UCSD-AML1 (cell line): Measurements from ENCODE around the gene SPATA12.

Source experiments
- DNase-seq: peaks from one replicate; lab custom pipeline; 2025; ENCODE audit not compliant: unreplicated experiment; lab: John Stamatoyannopoulos, UW

The SPATA12 gene, protein sequence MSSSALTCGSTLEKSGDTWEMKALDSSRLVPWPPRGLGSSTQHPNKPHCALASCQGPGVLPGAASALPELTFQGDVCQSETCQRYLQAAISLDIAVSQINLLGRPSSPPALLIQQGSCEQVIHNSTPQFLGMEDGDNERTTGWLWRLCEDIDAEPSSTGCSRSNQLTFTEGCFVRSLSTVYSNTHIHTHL

DNA sequence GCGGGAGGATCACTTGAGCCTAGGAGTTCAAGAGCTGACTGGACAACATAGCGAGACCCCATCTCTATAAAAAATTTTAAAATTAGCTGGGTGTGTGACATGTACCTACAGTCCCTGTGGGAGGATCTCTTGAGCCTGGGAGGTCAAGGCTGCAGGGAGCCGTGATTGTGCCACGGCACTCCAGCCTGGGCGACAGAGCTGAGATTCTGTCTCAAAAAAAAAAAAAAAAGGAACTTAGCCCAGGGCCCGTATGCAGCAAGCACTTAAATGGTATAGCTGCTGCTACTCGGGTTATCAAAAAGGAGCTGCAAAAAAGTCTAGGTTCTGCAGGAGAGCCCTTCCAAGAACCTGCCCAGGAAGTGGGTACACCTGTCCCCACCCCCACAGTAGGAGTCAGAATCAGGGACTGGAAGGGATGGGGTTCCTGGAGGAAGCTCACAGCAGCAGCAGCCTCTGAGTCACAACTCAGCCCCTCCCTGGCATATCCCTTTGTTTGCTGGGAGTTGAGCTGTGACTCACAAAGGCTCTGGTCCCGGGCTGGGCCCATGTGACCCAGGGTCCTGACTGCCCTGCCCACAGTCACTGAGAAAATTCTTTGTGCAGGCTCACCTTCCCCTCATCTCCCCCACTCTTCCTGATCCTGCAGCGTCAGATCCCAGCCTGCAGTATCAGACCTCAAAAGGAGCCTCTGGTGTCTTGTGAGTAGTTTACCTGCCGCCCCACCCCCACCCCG lies at the start of gene SPATA12:
SPATA12 (plus strand) TSS at position 576 of the 733 bp plus-strand sequence. CDS start 13,031 bp downstream, outside the sequence.
- DNase-seq: peak; percentile 38

DNA sequence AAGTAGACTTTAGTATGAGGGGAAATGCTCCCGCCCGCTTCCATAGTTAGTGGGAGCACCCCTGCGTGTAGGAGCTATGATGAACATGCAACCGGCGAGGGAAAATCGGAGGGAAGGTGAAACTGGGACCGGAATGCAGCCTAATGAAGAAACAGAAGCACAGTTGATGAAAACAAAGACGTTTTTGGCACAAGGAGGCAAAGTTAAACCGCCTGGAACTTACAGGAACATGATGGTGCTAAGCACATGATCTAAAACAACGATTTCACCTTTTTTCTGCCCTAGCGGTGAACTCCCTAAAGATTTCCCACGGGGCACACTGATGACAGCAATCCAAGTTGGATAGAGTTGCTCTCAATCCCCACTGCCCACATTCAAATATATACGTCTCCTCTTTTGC lies 49.4 kb upstream of the SPATA12 start:
- no peak for DNase-seq

DNA sequence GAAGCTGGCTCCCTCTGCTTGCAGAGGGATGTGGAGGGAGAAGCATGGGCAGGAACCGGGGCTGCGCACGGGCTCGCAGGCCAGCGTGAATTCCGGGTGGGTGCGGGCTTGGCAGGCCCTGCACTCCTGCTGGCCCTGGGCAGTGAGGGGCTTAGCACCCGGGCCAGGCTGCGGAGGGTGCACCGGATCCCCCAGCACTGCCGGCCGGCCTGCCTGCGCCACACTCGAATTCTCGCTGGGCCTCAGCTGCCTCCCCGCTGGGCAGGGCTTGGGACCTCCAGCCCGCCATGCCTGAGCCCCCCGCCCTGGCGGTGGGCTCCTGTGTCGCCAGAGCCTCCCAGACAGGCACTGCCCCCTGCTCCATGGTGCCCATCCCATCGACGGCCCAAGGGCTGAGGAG lies 47.6 kb upstream of the SPATA12 start:
- no peak for DNase-seq

DNA sequence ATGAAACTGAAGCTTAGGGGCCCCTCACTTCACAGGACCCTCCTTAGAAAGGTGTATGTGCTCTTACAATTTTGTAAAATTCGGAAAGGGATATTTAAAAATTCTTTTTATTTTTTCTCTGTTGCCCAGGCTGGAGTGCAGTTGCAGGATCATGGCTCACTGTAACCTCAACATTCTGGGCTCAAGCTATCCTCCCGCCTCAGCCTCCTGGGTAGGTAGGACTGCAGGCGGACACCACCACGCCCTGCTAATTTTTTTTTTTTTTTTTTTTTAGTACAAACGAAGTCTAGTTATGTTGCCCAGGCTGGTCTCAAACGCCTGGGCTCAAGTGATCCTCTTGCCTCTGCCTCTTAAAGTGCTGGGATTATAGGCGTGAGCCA lies 45.1 kb upstream of the SPATA12 start:
- no peak for DNase-seq

DNA sequence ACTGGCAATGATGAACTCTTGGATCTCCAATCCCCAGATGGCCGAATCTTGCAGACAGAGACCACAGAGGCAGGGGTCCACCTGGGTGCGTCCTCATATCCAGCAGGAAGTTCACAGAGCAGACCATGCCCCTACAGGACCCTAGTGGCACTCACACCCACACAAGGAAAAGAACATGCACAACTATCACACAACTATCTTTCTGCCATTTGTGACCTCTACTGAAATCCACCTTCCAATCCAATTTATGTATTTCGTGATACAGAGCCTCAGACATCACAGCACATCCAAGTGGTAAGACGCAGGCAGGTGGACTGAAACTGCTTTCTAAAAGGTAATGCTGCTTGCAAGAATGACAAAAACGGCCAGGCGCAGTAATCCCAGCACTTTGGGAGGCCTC lies 44.6 kb upstream of the SPATA12 start:
- DNase-seq: no peak

DNA sequence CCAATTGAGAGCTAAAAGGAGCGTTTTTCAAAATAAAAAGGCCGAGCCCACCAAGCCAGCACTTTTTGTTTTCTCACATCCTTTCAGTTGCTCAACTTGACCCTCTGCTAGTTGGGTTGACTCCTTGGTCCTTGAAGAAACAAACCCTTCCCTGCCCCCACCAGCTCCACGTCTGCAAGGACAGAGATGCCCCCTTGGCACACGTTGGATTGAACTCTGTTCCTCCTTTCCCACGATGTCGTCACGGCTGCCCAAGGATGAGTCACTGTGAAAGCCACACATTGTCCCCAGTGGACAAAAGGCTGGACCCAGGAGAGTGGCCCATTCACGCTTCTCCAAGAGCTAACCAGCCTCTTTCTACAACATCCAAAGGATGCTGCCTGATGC lies 43.0 kb upstream of the SPATA12 start:
- no peak for DNase-seq

DNA sequence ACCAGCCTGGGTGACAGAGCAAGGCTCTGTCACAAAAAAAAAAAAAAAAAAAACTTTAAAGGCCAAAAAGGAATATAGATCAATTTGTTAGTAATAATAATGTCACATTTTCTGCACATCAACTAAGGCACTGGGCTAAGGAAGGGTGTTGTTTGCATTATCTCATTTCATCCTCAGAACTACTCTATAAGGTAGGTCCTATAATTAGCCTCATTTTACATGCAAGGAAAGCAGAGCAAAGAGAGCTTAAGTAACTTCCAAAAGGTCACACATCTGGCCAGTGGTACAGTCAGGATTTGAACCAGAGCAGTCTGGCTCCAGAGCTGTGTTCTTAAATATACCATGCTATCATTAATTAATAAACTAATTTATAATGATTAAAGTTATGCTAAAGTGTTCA lies 42.2 kb upstream of the SPATA12 start:
- DNase-seq: no peak

DNA sequence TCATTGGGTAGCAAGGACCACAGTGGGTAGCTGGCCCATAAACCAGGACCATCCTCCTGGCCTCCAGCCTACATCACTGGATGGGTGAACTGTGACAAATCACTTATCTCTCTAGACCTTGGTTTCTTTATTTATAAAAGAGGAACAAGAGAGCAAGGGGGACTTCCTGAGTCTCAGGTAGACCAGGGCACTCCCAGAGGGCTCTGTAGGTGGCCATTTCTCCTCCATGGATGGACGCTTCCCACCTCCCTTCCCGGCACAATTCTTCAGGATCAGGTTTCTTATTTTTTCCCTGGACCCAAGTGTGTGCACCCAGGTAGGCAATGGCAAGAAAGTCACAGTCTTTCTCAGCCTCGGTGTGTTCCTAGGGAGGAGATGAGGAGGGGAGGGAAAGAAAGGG lies 41.4 kb upstream of the SPATA12 start:
- no peak for DNase-seq

DNA sequence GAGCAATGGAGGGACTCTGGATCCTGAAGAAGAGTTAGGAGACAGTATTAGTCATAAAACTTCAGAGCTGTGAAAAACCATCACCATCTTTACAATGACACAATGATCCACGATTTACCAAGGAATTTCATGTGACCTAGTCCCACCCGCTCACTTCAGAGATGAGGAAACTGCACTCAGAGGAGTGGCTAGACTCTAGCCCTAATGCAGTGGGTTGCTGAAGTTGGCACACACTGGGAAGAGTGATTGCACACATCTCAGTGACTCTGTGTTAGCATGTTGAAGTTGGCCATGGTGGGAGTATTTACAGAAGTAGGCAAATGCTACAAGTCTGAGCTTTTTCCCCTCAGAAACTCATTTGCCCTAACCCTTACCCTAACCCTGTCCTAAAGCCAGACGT lies 35.2 kb upstream of the SPATA12 start:
- DNase-seq: no peak

DNA sequence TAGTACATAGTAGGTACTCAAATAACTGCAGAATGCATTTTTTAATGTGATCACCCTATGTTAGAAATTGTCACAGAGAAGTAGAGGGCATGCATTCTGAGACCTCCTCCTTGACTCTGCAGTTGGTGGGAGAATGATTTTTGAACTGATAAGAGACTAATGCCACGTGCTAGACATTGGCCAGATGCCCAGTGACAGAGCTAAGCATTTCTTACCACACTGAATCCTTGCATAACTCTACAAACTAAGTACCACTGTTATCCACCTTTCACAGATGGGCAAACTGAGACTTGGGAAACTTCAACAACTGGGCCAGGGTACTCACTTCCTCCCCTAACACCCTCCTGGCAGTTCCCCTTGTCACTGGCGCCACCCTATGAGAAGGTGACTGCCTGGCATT lies 33.5 kb upstream of the SPATA12 start:
- no peak for DNase-seq

DNA sequence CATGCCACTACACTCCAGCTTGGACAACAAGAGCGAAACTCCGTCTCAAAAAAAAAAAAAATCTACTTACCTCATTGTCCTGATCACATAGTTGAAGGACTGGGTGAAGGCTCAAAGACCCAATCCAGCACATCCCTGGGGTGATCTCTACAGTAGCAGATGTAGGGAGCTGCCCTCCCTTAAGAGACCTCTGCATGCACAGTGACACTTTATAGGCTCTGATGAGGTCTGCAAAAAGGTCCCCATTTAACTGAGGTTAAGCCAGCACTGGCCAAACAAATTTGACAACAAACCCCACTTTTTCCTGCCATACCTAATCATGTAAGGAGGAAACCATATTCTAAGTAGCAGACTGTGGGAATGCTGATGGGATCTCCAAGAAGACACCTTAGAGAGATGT lies 31.1 kb upstream of the SPATA12 start:
- DNase-seq: no peak

DNA sequence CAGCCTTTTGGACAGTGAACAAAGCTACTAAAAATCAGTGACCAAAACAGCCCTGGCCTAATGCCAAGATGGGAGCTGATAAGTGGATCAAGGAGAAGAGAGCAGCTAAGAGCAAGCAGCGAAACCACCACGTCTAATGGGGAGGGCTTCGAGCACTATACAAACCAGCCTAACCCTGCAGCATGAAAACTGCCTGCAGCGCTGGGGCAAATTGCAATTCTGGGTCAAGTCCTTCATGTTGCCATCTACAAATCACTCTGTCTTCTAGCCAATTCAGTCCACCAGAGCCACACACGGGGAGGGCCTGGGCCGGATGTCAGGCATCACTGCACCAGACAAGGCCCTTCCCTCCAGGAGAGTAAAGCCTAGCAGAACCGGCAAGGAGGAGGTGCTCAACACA lies 30.5 kb upstream of the SPATA12 start:
- DNase-seq: no peak

DNA sequence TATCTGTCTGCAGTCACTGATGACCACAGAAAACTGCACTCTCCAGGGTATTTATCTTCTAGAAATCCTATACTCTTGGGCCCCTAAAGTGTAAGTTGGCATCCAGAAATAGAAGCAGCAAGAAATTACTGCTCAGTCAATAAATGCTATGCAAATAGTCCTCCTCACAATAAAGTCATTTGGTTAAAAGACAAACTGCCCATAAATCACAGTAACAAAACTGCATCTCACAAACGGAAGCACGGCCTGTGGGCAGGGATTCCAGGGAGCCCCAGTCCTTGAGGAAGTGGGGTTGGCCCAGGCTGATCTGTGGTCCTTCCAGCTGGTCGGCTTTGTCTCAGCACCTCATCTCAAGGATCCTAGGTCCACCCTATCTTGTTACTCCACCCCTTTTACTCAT lies 29.7 kb upstream of the SPATA12 start:
- no peak for DNase-seq

DNA sequence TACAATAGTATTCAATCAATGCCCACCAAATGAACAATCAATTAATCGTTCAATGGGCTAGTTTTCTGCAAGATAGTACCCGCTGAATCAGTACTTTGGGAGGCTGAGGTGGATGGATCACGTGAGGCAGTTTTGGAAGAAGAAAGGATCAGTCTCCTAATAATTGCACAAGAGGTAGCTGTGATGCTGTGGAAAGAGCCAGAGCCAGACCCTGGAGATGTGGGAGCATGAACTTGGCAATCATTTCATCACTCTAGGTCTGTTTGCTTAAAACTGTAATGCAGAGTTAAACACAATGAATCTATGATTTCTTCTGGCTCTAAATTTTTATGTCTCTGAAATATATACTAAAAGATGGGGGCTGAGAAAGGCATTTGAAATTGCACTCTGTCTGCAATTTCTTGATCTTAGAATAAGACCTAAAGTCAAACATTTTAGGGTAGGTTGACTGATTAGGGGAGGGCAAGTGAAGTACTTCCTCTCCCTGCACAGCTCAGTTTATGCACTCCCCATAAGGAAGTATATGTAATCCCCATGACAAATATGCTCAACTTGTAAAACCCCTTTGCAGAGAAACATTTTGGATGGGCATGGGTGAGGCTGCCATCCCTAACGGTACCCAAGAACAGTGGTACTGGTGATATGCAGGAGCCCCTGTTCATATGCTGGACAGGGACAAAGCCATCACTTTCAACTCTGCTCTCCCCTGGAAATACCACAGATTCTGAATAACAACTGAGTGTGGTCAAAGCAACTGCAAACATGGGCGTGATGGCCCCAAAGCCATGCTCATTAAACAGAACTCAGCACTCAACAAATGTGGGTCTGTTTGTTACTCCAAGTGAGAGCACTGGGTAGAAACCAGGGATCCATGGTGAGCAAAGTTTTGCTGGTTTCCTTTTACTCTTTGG lies 28.6 kb upstream of the SPATA12 start:
- no peak for DNase-seq

DNA sequence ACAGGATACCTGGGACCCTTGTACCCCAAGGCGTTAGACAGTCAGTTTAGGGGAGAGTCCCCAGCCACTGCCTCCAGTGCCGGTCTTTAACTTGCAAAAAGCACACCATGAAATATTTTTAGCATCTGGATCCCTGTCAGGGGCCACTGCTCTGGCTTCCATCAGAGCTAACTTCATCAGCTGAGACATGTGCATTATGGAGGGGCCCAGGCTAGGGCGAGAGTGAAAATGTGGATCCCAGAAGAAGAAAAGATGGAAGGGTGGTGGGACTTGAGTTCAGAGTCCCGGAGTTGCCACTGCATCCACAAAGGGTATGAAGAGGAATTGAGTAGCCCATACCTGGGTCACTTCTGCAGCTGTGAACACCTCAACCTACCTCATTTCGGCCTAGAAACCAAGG lies 23.5 kb upstream of the SPATA12 start:
- DNase-seq: no peak

DNA sequence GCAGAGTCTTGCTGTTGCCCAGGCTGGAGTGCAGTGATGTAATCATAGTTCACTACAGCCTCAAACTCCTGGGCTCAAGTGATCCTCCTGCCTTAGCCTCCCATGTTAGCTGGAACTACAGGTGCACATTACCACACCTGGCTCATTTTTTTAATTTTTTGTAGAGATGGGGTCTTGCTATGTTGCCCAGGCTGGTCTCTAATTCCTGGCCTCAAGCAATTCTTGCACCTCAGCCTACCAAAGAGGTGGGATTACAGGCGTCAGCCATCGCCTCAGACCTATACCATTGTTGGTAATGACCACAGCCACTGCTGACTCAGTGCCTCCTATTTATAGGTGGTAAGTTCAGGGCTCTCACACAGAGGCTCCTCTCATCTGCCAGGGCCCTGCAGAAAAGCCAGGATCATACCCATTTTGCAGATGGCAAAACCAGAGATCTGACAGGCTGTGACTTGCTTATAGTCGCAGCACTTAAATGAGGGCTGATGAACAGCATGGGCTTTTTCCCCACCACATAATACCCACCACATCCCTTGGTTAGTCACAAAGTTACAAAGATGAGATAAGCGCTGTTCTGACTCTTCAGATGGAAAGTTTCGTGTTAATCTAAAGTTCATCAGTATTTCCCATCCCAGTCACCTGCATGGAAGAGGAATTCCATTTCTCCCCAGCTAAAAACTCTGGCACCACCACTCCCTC lies 21.8 kb upstream of the SPATA12 start:
- no peak for DNase-seq

DNA sequence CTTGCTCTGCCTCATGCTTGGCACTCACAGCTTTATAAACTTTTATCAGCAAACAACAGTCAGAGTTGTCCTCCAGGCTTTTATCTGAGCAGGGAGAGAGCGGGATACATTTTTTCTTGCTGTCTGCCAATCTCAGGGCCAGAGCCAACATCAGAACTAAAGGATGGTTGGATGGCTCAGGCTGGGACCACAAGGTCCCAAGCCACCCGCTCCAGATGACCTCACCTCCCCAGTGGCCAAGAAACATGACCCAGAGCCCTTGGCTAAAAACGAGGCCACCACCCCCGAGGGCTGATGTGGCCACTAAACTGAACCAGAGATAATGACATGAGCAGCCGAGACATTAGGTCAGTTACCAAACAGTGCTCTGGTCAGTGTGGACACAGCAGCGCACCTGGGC lies 18.8 kb upstream of the SPATA12 start:
- no peak for DNase-seq

DNA sequence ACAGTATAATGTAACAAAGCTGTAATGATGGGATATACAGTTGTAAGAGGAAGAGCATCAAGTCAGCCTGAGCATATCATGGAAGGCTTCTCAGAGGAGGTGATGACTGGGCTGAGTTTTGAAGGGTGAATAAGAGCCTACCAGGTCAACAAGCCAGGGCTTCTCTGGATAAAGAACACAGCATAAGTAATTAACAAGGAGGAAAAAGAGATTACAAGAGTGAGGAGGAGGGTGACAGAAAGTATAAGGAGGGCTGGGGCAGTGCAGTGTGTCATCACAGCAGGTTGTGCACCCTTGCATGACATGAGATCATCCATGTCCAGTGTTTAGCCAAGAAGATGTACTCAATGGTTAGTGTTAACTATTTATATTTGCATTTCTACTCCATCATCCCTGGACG lies 16.9 kb upstream of the SPATA12 start:
- no peak for DNase-seq

DNA sequence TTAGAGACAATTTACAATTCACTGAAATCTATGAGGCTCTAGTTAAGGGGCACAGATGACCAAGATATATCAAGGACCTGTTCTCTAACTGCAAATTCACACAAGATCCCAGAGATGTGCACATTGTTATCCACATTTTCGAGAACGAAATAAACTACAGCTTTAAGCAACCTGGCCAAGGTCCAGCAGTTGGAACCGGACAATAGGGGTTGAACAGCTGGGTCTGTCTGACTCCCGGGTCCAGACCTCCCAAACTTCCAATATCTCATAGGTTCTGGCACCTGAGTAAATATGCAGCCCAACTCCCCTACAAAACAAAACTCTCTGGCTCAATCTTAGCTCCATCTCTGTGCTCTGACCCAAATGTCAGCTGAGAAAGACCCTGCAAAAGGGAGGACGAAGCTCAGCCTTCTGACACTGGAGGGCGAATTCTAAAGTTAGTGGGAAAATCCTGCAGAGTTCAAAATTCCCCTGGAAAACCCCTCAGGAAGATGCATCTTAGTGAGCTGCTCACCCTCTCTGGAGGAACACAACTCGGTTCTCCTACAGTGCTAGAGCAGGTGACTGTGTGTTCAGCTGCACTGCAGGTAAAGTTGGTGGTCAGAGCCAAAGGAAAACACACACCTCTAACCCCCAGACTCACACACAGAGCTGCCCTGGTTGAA lies 14.2 kb upstream of the SPATA12 start:
- DNase-seq: no peak

DNA sequence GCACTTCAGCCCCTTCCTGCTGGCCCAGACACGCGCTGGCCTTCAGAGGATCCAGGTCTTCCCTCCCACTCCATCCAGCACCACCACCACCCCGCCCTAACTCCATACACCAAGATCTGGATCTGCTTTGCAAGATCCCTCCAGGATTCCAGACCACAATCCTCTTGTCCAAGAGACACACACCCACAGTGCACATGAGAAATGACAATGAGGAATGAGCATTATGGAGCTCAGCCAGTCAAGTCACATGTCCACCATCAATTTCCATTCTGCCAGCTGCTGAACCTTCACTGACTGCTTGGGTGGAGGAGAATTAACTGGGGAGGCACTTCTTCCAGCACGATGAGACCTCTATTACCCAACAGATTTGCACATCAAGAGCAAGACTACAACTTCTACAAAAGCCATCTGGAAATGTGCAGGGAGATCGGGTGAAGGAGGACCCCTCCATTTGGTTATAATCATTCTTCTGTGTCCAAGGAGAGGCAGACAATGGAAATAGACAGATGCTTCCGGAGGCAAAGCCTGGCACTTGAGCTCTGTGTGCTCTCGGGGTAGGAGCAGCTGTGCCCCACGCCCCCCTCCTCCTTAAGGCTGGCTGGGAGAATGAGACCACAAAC lies 12.3 kb upstream of the SPATA12 start:
- no peak for DNase-seq
